HepG2 (cell line): ENCODE measurements around the gene PSMB11. TPM values are rescaled to one million over a fixed set of nuclear protein-coding genes. Genes with fewer than 3 reads are reported as not detected.

Experiments used
- ATF1 ChIP-seq: IDR thresholded peaks from 2 replicates; pipeline ENCODE4 v1.6.1; 2016; ENCODE audit warnings: mild to moderate bottlenecking, control low read depth
- DR1 ChIP-seq: sonication (generic); formaldehyde crosslinking; IDR thresholded peaks from 2 replicates; pipeline ENCODE4 v1.8.0; 2021; ENCODE audit warnings: mild to moderate bottlenecking, missing genetic modification reagents, inconsistent platforms
- GATAD1 ChIP-seq: IDR thresholded peaks from 2 replicates; pipeline ENCODE4 v1.6.1; 2016; ENCODE audit warnings: missing genetic modification reagents, missing compliant biosample characterization
- HOXA9 ChIP-seq: sonication (generic); formaldehyde crosslinking; IDR thresholded peaks from 2 replicates; pipeline ENCODE4 v1.8.1; 2022; ENCODE audit warnings: missing genetic modification reagents, mild to moderate bottlenecking, moderate library complexity, borderline replicate concordance
- JDP2 ChIP-seq: sonication (generic); formaldehyde crosslinking; IDR thresholded peaks from 2 replicates; pipeline ENCODE4 v1.8.1; 2022; ENCODE audit warnings: missing genetic modification reagents, borderline replicate concordance
- KDM6A ChIP-seq: IDR thresholded peaks from 2 replicates; pipeline ENCODE4 v1.6.1; 2016; ENCODE audit warnings: low read depth
- SMARCE1 ChIP-seq: fragments of 450-650 bp; IDR thresholded peaks from 2 replicates; pipeline ENCODE4 v1.6.1; 2017; ENCODE audit warnings: borderline replicate concordance
- ZBTB14 ChIP-seq: sonication (generic); formaldehyde crosslinking; IDR thresholded peaks from 2 replicates; pipeline ENCODE4 v1.4.0; 2020; ENCODE audit warnings: missing genetic modification reagents
- ZBTB2 ChIP-seq: sonication (generic); formaldehyde crosslinking; IDR thresholded peaks from 2 replicates; pipeline ENCODE4 v1.8.0; 2022; ENCODE audit warnings: low read depth, missing genetic modification reagents
- ZBTB42 ChIP-seq: sonication (generic); formaldehyde crosslinking; IDR thresholded peaks from 2 replicates; pipeline ENCODE4 v1.5.0; 2020; ENCODE audit warnings: mild to moderate bottlenecking, missing genetic modification reagents
- ZNF546 ChIP-seq: sonication (generic); formaldehyde crosslinking; conservative IDR thresholded peaks from 2 replicates; pipeline ENCODE4 v1.8.1; 2023; ENCODE audit warnings: mild to moderate bottlenecking, missing genetic modification reagents
- ZNF816 ChIP-seq: sonication (generic); formaldehyde crosslinking; IDR thresholded peaks from 2 replicates; pipeline ENCODE4 v1.8.0; 2022; ENCODE audit warnings: missing genetic modification reagents, mild to moderate bottlenecking, borderline replicate concordance
- polyA plus RNA-seq, 8 experiments: library from polyadenylated mRNA; depleted of rRNA in 3 of 8; stranded (reverse) in 7 of 8; unstranded in 1 of 8; fragments of >200 nt; fragmentation: Illumina TruSeq in 4 of 8; extraction: Trizol in 4 of 8; gene quantifications; 2 replicates each; pipeline versions ENCODE4 v1.2.1 to v1.2.3, GENCODE V29; 2011 to 2016; ENCODE audit warnings: low read depth in 4 of 8, missing spikeins in 1 of 8, mixed read lengths in 1 of 8; ENCODE audit not compliant: insufficient read depth in 1 of 8
- total RNA-seq, 5 experiments: library from RNA; depleted of rRNA; stranded (reverse); fragments of >200 nt; fragmentation: Illumina TruSeq; extraction: Trizol; gene quantifications; 2 replicates each; pipeline ENCODE4 v1.2.3, GENCODE V29; 2016; ENCODE audit warnings: low read depth in 1 of 5
- TF ChIP-seq, protein P1 (sequence below): sonication (generic); formaldehyde crosslinking; IDR thresholded peaks from 2 replicates; pipeline ENCODE4 v1.4.0; 2020; ENCODE audit warnings: mild to moderate bottlenecking, missing genetic modification reagents
- TF ChIP-seq, protein P2 (sequence below): sonication (generic); formaldehyde crosslinking; IDR thresholded peaks from 2 replicates; pipeline ENCODE4 v1.5.0; 2020; ENCODE audit warnings: mild to moderate bottlenecking, missing genetic modification reagents
- TF ChIP-seq, protein P3 (sequence below): sonication (generic); formaldehyde crosslinking; IDR thresholded peaks from 2 replicates; pipeline ENCODE4 v1.5.1; 2020; ENCODE audit warnings: mild to moderate bottlenecking, moderate library complexity, missing genetic modification reagents
- TF ChIP-seq, protein P4 (sequence below): sonication (generic); formaldehyde crosslinking; IDR thresholded peaks from 2 replicates; pipeline ENCODE4 v1.4.0; 2020; ENCODE audit warnings: missing genetic modification reagents

The PSMB11 gene
- total and polyA plus RNA-seq, 2 of the 13 experiments (the other 11 are each of a cell fraction or from before 2014, with no cell fraction given), result not detected

- TF ChIP-seq, protein P1, sequence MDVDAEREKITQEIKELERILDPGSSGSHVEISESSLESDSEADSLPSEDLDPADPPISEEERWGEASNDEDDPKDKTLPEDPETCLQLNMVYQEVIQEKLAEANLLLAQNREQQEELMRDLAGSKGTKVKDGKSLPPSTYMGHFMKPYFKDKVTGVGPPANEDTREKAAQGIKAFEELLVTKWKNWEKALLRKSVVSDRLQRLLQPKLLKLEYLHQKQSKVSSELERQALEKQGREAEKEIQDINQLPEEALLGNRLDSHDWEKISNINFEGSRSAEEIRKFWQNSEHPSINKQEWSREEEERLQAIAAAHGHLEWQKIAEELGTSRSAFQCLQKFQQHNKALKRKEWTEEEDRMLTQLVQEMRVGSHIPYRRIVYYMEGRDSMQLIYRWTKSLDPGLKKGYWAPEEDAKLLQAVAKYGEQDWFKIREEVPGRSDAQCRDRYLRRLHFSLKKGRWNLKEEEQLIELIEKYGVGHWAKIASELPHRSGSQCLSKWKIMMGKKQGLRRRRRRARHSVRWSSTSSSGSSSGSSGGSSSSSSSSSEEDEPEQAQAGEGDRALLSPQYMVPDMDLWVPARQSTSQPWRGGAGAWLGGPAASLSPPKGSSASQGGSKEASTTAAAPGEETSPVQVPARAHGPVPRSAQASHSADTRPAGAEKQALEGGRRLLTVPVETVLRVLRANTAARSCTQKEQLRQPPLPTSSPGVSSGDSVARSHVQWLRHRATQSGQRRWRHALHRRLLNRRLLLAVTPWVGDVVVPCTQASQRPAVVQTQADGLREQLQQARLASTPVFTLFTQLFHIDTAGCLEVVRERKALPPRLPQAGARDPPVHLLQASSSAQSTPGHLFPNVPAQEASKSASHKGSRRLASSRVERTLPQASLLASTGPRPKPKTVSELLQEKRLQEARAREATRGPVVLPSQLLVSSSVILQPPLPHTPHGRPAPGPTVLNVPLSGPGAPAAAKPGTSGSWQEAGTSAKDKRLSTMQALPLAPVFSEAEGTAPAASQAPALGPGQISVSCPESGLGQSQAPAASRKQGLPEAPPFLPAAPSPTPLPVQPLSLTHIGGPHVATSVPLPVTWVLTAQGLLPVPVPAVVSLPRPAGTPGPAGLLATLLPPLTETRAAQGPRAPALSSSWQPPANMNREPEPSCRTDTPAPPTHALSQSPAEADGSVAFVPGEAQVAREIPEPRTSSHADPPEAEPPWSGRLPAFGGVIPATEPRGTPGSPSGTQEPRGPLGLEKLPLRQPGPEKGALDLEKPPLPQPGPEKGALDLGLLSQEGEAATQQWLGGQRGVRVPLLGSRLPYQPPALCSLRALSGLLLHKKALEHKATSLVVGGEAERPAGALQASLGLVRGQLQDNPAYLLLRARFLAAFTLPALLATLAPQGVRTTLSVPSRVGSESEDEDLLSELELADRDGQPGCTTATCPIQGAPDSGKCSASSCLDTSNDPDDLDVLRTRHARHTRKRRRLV, result peak; percentile 73; the same call in 1 of the 2 replicates
- no peak for TF ChIP-seq DR1 (CRISPR knock-in tag)
- no peak for TF ChIP-seq ATF1 (CRISPR knock-in tag)
- TF ChIP-seq JDP2, result no peak
- TF ChIP-seq, protein P2, sequence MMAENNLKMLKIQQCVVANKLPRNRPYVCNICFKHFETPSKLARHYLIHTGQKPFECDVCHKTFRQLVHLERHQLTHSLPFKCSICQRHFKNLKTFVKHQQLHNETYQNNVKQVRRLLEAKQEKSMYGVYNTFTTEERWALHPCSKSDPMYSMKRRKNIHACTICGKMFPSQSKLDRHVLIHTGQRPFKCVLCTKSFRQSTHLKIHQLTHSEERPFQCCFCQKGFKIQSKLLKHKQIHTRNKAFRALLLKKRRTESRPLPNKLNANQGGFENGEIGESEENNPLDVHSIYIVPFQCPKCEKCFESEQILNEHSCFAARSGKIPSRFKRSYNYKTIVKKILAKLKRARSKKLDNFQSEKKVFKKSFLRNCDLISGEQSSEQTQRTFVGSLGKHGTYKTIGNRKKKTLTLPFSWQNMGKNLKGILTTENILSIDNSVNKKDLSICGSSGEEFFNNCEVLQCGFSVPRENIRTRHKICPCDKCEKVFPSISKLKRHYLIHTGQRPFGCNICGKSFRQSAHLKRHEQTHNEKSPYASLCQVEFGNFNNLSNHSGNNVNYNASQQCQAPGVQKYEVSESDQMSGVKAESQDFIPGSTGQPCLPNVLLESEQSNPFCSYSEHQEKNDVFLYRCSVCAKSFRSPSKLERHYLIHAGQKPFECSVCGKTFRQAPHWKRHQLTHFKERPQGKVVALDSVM (CRISPR knock-in tag), result no peak
- TF ChIP-seq ZNF546, result 0 out of 2 replicates have a peak, but pooled peaks have one; percentile 40
- no peak for TF ChIP-seq ZBTB2 (CRISPR knock-in tag)
- peak; percentile 96 for TF ChIP-seq ZNF816
- TF ChIP-seq GATAD1 (CRISPR knock-in tag), result no peak; the same call in 1 of the 2 replicates
- TF ChIP-seq, protein P3, sequence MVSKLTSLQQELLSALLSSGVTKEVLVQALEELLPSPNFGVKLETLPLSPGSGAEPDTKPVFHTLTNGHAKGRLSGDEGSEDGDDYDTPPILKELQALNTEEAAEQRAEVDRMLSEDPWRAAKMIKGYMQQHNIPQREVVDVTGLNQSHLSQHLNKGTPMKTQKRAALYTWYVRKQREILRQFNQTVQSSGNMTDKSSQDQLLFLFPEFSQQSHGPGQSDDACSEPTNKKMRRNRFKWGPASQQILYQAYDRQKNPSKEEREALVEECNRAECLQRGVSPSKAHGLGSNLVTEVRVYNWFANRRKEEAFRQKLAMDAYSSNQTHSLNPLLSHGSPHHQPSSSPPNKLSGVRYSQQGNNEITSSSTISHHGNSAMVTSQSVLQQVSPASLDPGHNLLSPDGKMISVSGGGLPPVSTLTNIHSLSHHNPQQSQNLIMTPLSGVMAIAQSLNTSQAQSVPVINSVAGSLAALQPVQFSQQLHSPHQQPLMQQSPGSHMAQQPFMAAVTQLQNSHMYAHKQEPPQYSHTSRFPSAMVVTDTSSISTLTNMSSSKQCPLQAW (CRISPR knock-in tag), result no peak
- no peak for TF ChIP-seq HOXA9 (CRISPR knock-in tag)
- no peak; the same call in 1 of the 2 replicates for TF ChIP-seq ZBTB14 (CRISPR knock-in tag)
- TF ChIP-seq, protein P4, sequence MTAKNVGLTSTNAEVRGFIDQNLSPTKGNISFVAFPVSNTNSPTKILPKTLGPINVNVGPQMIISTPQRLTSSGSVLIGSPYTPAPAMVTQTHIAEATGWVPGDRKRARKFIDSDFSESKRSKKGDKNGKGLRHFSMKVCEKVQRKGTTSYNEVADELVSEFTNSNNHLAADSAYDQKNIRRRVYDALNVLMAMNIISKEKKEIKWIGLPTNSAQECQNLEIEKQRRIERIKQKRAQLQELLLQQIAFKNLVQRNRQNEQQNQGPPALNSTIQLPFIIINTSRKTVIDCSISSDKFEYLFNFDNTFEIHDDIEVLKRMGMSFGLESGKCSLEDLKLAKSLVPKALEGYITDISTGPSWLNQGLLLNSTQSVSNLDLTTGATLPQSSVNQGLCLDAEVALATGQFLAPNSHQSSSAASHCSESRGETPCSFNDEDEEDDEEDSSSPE, result peak; percentile 81
- TF ChIP-seq ZBTB42, result 0 out of 2 replicates have a peak, but pooled peaks have one; percentile 54
- TF ChIP-seq KDM6A, result no peak
- TF ChIP-seq SMARCE1, result no peak
These were observed 31.9 kb upstream of the PSMB11 start, which contains the start of gene C14orf93 (continued) for GRCh38 chr14:23009939-23010726.
